ENCODE results near the gene MMEL1.
"Not testable (repeated sequence)": the region's sequence is repeated elsewhere in the genome, so short reads cannot be mapped to it uniquely, and the experiment has no call there.

GRCh38 chr1:2671656-2672055 lies 38.8 kb upstream of the MMEL1 start:
- TF ChIP-seq CTCF (IDR thresholded peaks at IDR 0.05; ENCODE audit: poor library complexity); EZH2 (IDR thresholded peaks at IDR 0.05; ENCODE audit: borderline replicate concordance): not testable (repeated sequence)

Measured in hepatocyte (in vitro differentiated cells).